RWPE2 (cell line): ENCODE measurements around the gene RHOB.

Experiments
- ATAC-seq: fragments of 200-7000 bp; cut with Tn5 transposase; 3 replicates; pipeline ENCODE4 v1.9.1; 2021; ENCODE audit warnings: low read depth
- DNase-seq: peaks from one replicate; pipeline ENCODE4 v3.0.0-alpha.2; 2020; ENCODE audit warnings: low spot score
- H3K27ac ChIP-seq: fragments of 450-650 bp; 2 replicates; pipeline ENCODE4 v1.5.1; 2017; ENCODE audit warnings: mild to moderate bottlenecking; ENCODE audit not compliant: poor library complexity, severe bottlenecking
- H3K27me3 ChIP-seq: fragments of 250-450 bp; sonication (Bioruptor Pico); 2 replicates; pipeline ENCODE4 v1.5.1; 2021; ENCODE audit warnings: mild to moderate bottlenecking, moderate library complexity; ENCODE audit not compliant: insufficient read depth, poor library complexity, severe bottlenecking
- H3K36me3 ChIP-seq: fragments of 250-450 bp; sonication (Bioruptor Pico); 2 replicates; pipeline ENCODE4 v1.5.1; 2020; ENCODE audit warnings: low read depth, mild to moderate bottlenecking, moderate library complexity
- H3K4me1 ChIP-seq: fragments of 250-450 bp; sonication (Bioruptor Pico); 2 replicates; pipeline ENCODE4 v1.5.1; 2021; ENCODE audit warnings: mild to moderate bottlenecking, moderate library complexity; ENCODE audit not compliant: insufficient read depth, poor library complexity, severe bottlenecking
- H3K4me3 ChIP-seq: fragments of 250-450 bp; sonication (Bioruptor Pico); 2 replicates; pipeline ENCODE4 v1.5.1; 2021; ENCODE audit warnings: mild to moderate bottlenecking, moderate library complexity; ENCODE audit not compliant: severe bottlenecking
- H3K9me3 ChIP-seq: fragments of 250-450 bp; sonication (Bioruptor Pico); 2 replicates; pipeline ENCODE4 v1.5.1; 2021; ENCODE audit warnings: mild to moderate bottlenecking, moderate library complexity; ENCODE audit not compliant: severe bottlenecking
- CTCF ChIP-seq: fragments of 450-650 bp; IDR thresholded peaks from one replicate; pipeline ENCODE4 v1.5.1; 2017; ENCODE audit warnings: mild to moderate bottlenecking, moderate library complexity; ENCODE audit not compliant: poor library complexity, severe bottlenecking

RHOB gene

GRCh38 chr2:20425371-20425881, 21.4 kb upstream of the RHOB start:
- Histone ChIP-seq H3K9me3 (no peaks in the 10 kb centered on the region), H3K27ac (peak overlapping the region; percentile 67), H3K36me3 (no peaks in the 10 kb centered on the region), H3K4me3 (no peak overlapping the region), H3K27me3 (no peaks in the 10 kb centered on the region), H3K4me1 (peaks cover 32% of the 10 kb centered on the region)
- no peak for TF ChIP-seq CTCF
- DNase-seq = no peak
- no peak for ATAC-seq

GRCh38 chr2:20425884-20426283, 21.0 kb upstream of the RHOB start:
- Histone ChIP-seq H3K27me3 (no peaks in the 10 kb centered on the region), H3K4me1 (peaks cover 37% of the 10 kb centered on the region), H3K9me3 (no peaks in the 10 kb centered on the region), H3K36me3 (no peaks in the 10 kb centered on the region), H3K4me3 (no peak overlapping the region), H3K27ac (peak overlapping the region; percentile 67)
- no peak for ATAC-seq
- DNase-seq = no peak
- TF ChIP-seq CTCF = no peak

GRCh38 chr2:20427931-20428526, 18.8 kb upstream of the RHOB start:
- Histone ChIP-seq H3K9me3 (no peaks in the 10 kb centered on the region), H3K4me3 (no peak overlapping the region), H3K4me1 (peaks cover 31% of the 10 kb centered on the region), H3K27ac (no peak overlapping the region), H3K27me3 (no peaks in the 10 kb centered on the region), H3K36me3 (no peaks in the 10 kb centered on the region)
- no peak for TF ChIP-seq CTCF
- DNase-seq = no peak
- no peak for ATAC-seq

GRCh38 chr2:20428717-20429490, 18.0 kb upstream of the RHOB start:
- no peaks in the 10 kb centered on the region for H3K9me3 ChIP-seq
- no peaks in the 10 kb centered on the region for H3K27me3 ChIP-seq
- ATAC-seq (no peak), DNase-seq (no peak)
- TF ChIP-seq CTCF = no peak
- no peaks in the 10 kb centered on the region for H3K36me3 ChIP-seq
- H3K4me3 ChIP-seq = no peak overlapping the region
- no peak overlapping the region for H3K27ac ChIP-seq
- peaks cover 31% of the 10 kb centered on the region for H3K4me1 ChIP-seq

GRCh38 chr2:20429528-20429927, 17.3 kb upstream of the RHOB start:
- H3K36me3 ChIP-seq = no peaks in the 10 kb centered on the region
- no peak overlapping the region for H3K4me3 ChIP-seq
- ATAC-seq (0 out of 3 replicates have a peak, but pooled peaks have one; percentile 19), DNase-seq (no peak)
- H3K9me3 ChIP-seq = no peaks in the 10 kb centered on the region
- no peaks in the 10 kb centered on the region for H3K27me3 ChIP-seq
- TF ChIP-seq CTCF = no peak
- H3K27ac ChIP-seq = no peak overlapping the region
- peaks cover 26% of the 10 kb centered on the region for H3K4me1 ChIP-seq
